A549 (cell line): Measurements from ENCODE around the gene MPI. TPM values are rescaled to one million over a fixed set of nuclear protein-coding genes. Genes with fewer than 3 reads are reported as not detected.

Source experiments
- ATAC-seq, 2 experiments: fragments of 200-7000 bp in 1 of 2; fragments of >200 bp in 1 of 2; cut with Nextera tagmentation in 1 of 2; cut with Tn5 transposase in 1 of 2; 3 replicates each; pipeline versions ENCODE4 v1.8.0 to v1.9.1; 2018 to 2020; ENCODE audit warnings: mild to moderate bottlenecking in 1 of 2, moderate library complexity in 1 of 2
- CTCF ChIA-PET: fragments of 300-600 bp; sonication (Branson Sonifier 250); formaldehyde crosslinking; extraction: SDS; loops from one replicate; lab custom pipeline; 2021; ENCODE audit warnings: antibody characterized with exemption, inconsistent platforms; lab: Yijun Ruan, JAX
- POLR2A ChIA-PET: fragments of 350-600 bp; formaldehyde crosslinking; extraction: SDS; loops from one replicate; lab custom pipeline; 2021; ENCODE audit warnings: antibody characterized with exemption, inconsistent platforms; lab: Yijun Ruan, JAX
- DNase-seq, 2 experiments: peaks; one replicate each; pipeline versions ENCODE4 v3.0.0 to v3.0.0-alpha.2; 2011 to 2016; ENCODE audit warnings: low read depth in 1 of 2, low spot score in 1 of 2
- FAIRE-seq: peaks from 2 replicates; lab custom pipeline; 2011; peaks lifted over from hg19 to GRCh38; lab: Jason Lieb, UNC
- H3K27ac ChIP-seq, 2 experiments: fragments of >200 bp; sonication (Bioruptor Twin); formaldehyde crosslinking; 3 replicates each; pipeline ENCODE4 v1.5.1; 2016 to 2017
- H3K4me1 ChIP-seq: fragments of >200 bp; sonication (Bioruptor Twin); formaldehyde crosslinking; 3 replicates; pipeline ENCODE4 v1.6.1; 2016
- H3K4me2 ChIP-seq: fragments of >200 bp; sonication (Bioruptor Twin); formaldehyde crosslinking; 3 replicates; pipeline ENCODE4 v1.6.1; 2016
- H3K4me3 ChIP-seq: fragments of >200 bp; sonication (Bioruptor Twin); formaldehyde crosslinking; 3 replicates; pipeline ENCODE4 v1.5.1; 2016
- H3K9me3 ChIP-seq: fragments of >200 bp; sonication (Bioruptor Twin); formaldehyde crosslinking; 3 replicates; pipeline ENCODE4 v1.6.1; 2016
- BHLHE40 ChIP-seq: IDR thresholded peaks from 2 replicates; pipeline ENCODE4 v1.6.1; 2012; ENCODE audit warnings: low read depth, low read length, inconsistent platforms
- CBX2 ChIP-seq: fragments of 200-600 bp; sonication (generic); IDR thresholded peaks from 2 replicates; pipeline ENCODE4 v1.6.1; 2016; ENCODE audit warnings: low read depth, mild to moderate bottlenecking, borderline replicate concordance
- CBX8 ChIP-seq: fragments of 200-600 bp; sonication (generic); IDR thresholded peaks from 2 replicates; pipeline ENCODE4 v1.6.1; 2016
- CHD4 ChIP-seq: fragments of 200-600 bp; sonication (generic); IDR thresholded peaks from 2 replicates; pipeline ENCODE4 v1.6.1; 2016; ENCODE audit warnings: antibody characterized with exemption, mild to moderate bottlenecking, borderline replicate concordance
- EP300 ChIP-seq, 2 experiments: fragments of >200 bp; sonication (Bioruptor Twin); formaldehyde crosslinking; IDR thresholded peaks; 2 replicates in 1 of 2; 3 replicates in 1 of 2; pipeline ENCODE4 v1.6.1; 2016 to 2017
- ESRRA ChIP-seq: fragments of 150-350 bp; IDR thresholded peaks from 2 replicates; pipeline ENCODE4 v1.6.1; 2014; ENCODE audit warnings: mild to moderate bottlenecking, low read length, borderline replicate concordance
- FOSL2 ChIP-seq, 2 experiments: fragments of 450-650 bp in 1 of 2; fragments of >200 bp in 1 of 2; sonication (Bioruptor Twin) in 1 of 2; formaldehyde crosslinking; IDR thresholded peaks; 2 replicates each; pipeline versions ENCODE4 v1.5.0 to v1.6.1; 2016 to 2020; ENCODE audit warnings: mild to moderate bottlenecking in 1 of 2, moderate library complexity in 1 of 2
- HDAC2 ChIP-seq: fragments of 200-600 bp; sonication (generic); IDR thresholded peaks from 2 replicates; pipeline ENCODE4 v1.6.1; 2016
- HOXB5 ChIP-seq: fragments of 250-450 bp; sonication (Bioruptor Pico); IDR thresholded peaks from 2 replicates; pipeline ENCODE4 v1.5.0; 2020; ENCODE audit warnings: mild to moderate bottlenecking, moderate library complexity
- MAFK ChIP-seq: fragments of 450-650 bp; IDR thresholded peaks from 2 replicates; pipeline ENCODE4 v1.6.1; 2014; ENCODE audit not compliant: partially characterized antibody
- MYC ChIP-seq: IDR thresholded peaks from 2 replicates; pipeline ENCODE4 v1.6.1; 2012; ENCODE audit warnings: mild to moderate bottlenecking, inconsistent platforms, low read length, improper control_type of control experiment, borderline replicate concordance
- NPAS2 ChIP-seq: fragments of 250-450 bp; sonication (Bioruptor Pico); IDR thresholded peaks from 2 replicates; pipeline ENCODE4 v1.8.0; 2022; ENCODE audit warnings: mild to moderate bottlenecking, moderate library complexity, borderline replicate concordance
- POLR2AphosphoS2 ChIP-seq: conservative IDR thresholded peaks from 2 replicates; pipeline ENCODE4 v1.6.1; 2012; ENCODE audit warnings: low read length, improper control_type of control experiment, inconsistent platforms
- RCOR1 ChIP-seq: fragments of 150-350 bp; IDR thresholded peaks from 2 replicates; pipeline ENCODE4 v1.6.1; 2014; ENCODE audit warnings: antibody characterized with exemption, low read length, low read depth
- REST ChIP-seq: fragments of 200-600 bp; sonication (generic); IDR thresholded peaks from 2 replicates; pipeline ENCODE4 v1.6.1; 2016; ENCODE audit warnings: antibody characterized with exemption, mild to moderate bottlenecking, moderate library complexity
- RNF2 ChIP-seq: fragments of 200-600 bp; sonication (generic); IDR thresholded peaks from 2 replicates; pipeline ENCODE4 v1.6.1; 2016; ENCODE audit warnings: low read depth, mild to moderate bottlenecking, antibody characterized with exemption, moderate library complexity, borderline replicate concordance
- WGBS: methylation state at CpG from one replicate; pipeline ENCODE4 v1.1.6; 2017; ENCODE audit errors: missing lambda C conversion rate; 5-methylcytosine and 5-hydroxymethylcytosine counted together
- polyA plus RNA-seq, 4 experiments: library from polyadenylated mRNA; depleted of rRNA in 3 of 4; stranded (reverse); fragments of >200 nt; fragmentation: RNase III in 1 of 4; extraction: RNeasy Plus Mini Kit Qiagen cat#74134 plus additional on column Dnase treatment in 1 of 4; gene quantifications; 2 replicates in 3 of 4; 3 replicates in 1 of 4; pipeline ENCODE4 v1.2.3, GENCODE V29; 2011 to 2017

Gene MPI
- polyA plus RNA-seq, 2 of the 4 experiments (the other 2 are of a cell fraction) = 39.9 to 53.7 TPM

- Histone ChIP-seq H3K4me1 (peaks cover 13% of the 10 kb centered on the region), H3K27ac (no peak overlapping the region), H3K4me3 (no peak overlapping the region), H3K9me3 (no peaks in the 10 kb centered on the region), H3K4me2 (no peak overlapping the region)
- 96% methylated on average over 4 of the region's 4 CpGs for WGBS
- FAIRE-seq (no peak), DNase-seq (no peak), ATAC-seq (no peak)
- TF ChIP-seq REST = no peak
- ChIA-PET CTCF (interaction anchor here (66.7 kb wide), 1 partner anchor 55 kb away, joined by 1908 read pairs; the partner anchor contains the start of genes CSK and LMAN1L), POLR2A (no interaction called here)
These were observed 44.3 kb upstream of the MPI start for GRCh38 chr15:74845581-74845980.

- Histone ChIP-seq H3K4me2 (no peak overlapping the region), H3K9me3 (no peaks in the 10 kb centered on the region), H3K27ac (no peak overlapping the region), H3K4me1 (peaks cover 4% of the 10 kb centered on the region; the same call in 1 of the 3 replicates), H3K4me3 (no peak overlapping the region)
- ChIA-PET POLR2A (no interaction called here), CTCF (interaction anchor here (0.9 to 66.7 kb wide), 3 partner anchors 54 to 103 kb away, joined by 3 to 1908 read pairs (median 6); partner anchors contain the start of genes CSK and LMAN1L)
- TF ChIP-seq MAFK = no peak
- TF ChIP-seq MYC = no peak
- no peak for TF ChIP-seq REST
- no peak for TF ChIP-seq NPAS2 (CRISPR knock-in tag)
- TF ChIP-seq RNF2 = no peak
- no peak for TF ChIP-seq EP300 (IDR thresholded peaks at IDR 0.05)
- TF ChIP-seq FOSL2 (IDR thresholded peaks at IDR 0.05) = no peak
- no peak for TF ChIP-seq FOSL2 (CRISPR knock-in tag; IDR thresholded peaks at IDR 0.05)
- TF ChIP-seq CHD4 = no peak
- TF ChIP-seq POLR2AphosphoS2 = no peak
- no peak for TF ChIP-seq CBX2
- TF ChIP-seq CBX8 = no peak
- TF ChIP-seq HOXB5 (CRISPR knock-in tag) = no peak
- no peak for TF ChIP-seq BHLHE40
- TF ChIP-seq ESRRA = no peak
- TF ChIP-seq RCOR1 = no peak
- no peak for TF ChIP-seq HDAC2
- no peak for FAIRE-seq
- WGBS = 92% methylated on average over 3 of the region's 3 CpGs
- ATAC-seq = no peak
- no peak for DNase-seq
These were observed 42.4 kb upstream of the MPI start for GRCh38 chr15:74847432-74847831.
